GM23338 (cell line): Measurements from ENCODE around the gene ENTR1. TPM values are rescaled to one million over a fixed set of nuclear protein-coding genes. Genes with fewer than 3 reads are reported as not detected.
A peak's percentile ranks its signal among the peaks of the same experiment; 100 is the strongest.

Experiments used
- ATAC-seq: fragments of 200-7000 bp; cut with Tn5 transposase; 3 replicates; pipeline ENCODE4 v1.9.1; 2020
- DNase-seq: peaks from one replicate; pipeline ENCODE4 v3.0.0-alpha.2; 2015; ENCODE audit warnings: low spot score
- H2AFZ ChIP-seq: fragments of 200-600 bp; sonication (generic); 2 replicates; pipeline ENCODE4 v1.8.0; 2016; ENCODE audit warnings: antibody characterized with exemption, mild to moderate bottlenecking, moderate library complexity
- H3F3A ChIP-seq: fragments of 200-600 bp; sonication (generic); replicated peaks from 2 replicates; pipeline ENCODE4 v1.8.0; 2017; ENCODE audit warnings: antibody characterized with exemption, mixed run types, low read depth
- H3K27ac ChIP-seq: fragments of 200-600 bp; sonication (generic); 2 replicates; pipeline ENCODE4 v1.6.1; 2016; ENCODE audit warnings: low read depth
- H3K27me3 ChIP-seq: fragments of 200-600 bp; sonication (generic); 2 replicates; pipeline ENCODE4 v1.8.0; 2016; ENCODE audit warnings: mild to moderate bottlenecking, mixed run types, moderate library complexity; ENCODE audit not compliant: insufficient read depth
- H3K36me3 ChIP-seq: fragments of 200-600 bp; sonication (generic); 2 replicates; pipeline ENCODE4 v1.8.0; 2016; ENCODE audit warnings: mild to moderate bottlenecking; ENCODE audit not compliant: insufficient read depth
- H3K4me1 ChIP-seq: fragments of 200-600 bp; sonication (generic); 2 replicates; pipeline ENCODE4 v1.8.0; 2016; ENCODE audit warnings: mild to moderate bottlenecking, moderate library complexity; ENCODE audit not compliant: insufficient read depth
- H3K4me2 ChIP-seq: fragments of 200-600 bp; sonication (generic); 2 replicates; pipeline ENCODE4 v1.7.1; 2017; ENCODE audit warnings: mixed run types
- H3K4me3 ChIP-seq: fragments of 200-600 bp; sonication (generic); 2 replicates; pipeline ENCODE4 v1.6.1; 2016; ENCODE audit warnings: mixed run types
- H3K79me2 ChIP-seq: fragments of 200-600 bp; sonication (generic); replicated peaks from 2 replicates; pipeline ENCODE4 v1.8.0; 2017; ENCODE audit warnings: mild to moderate bottlenecking; ENCODE audit not compliant: insufficient read depth
- H3K9me2 ChIP-seq: fragments of 200-600 bp; sonication (generic); 2 replicates; pipeline ENCODE4 v1.8.0; 2017; ENCODE audit not compliant: insufficient read depth
- H4K20me1 ChIP-seq: fragments of 200-600 bp; sonication (generic); replicated peaks from 2 replicates; pipeline ENCODE4 v1.8.0; 2017; ENCODE audit warnings: mild to moderate bottlenecking; ENCODE audit not compliant: insufficient read depth
- H3K27ac Mint-ChIP-seq: 2 replicates; pipeline ENCODE4 v1.8.0; 2020; ENCODE audit warnings: inconsistent platforms, mild to moderate bottlenecking, moderate library complexity, mixed read lengths
- H3K27me3 Mint-ChIP-seq: 3 replicates; pipeline ENCODE4 v1.8.0; 2022; ENCODE audit warnings: low read depth, mild to moderate bottlenecking, moderate library complexity, mixed read lengths, inconsistent platforms; ENCODE audit not compliant: insufficient read depth, poor library complexity
- H3K36me3 Mint-ChIP-seq: 3 replicates; pipeline ENCODE4 v1.8.0; 2021; ENCODE audit warnings: low read depth, mild to moderate bottlenecking, inconsistent platforms, moderate library complexity, mixed read lengths
- H3K4me1 Mint-ChIP-seq: 3 replicates; pipeline ENCODE4 v1.8.0; 2020; ENCODE audit warnings: mild to moderate bottlenecking, inconsistent platforms, mixed read lengths
- H3K4me3 Mint-ChIP-seq: 3 replicates; pipeline ENCODE4 v1.8.0; 2021; ENCODE audit warnings: moderate library complexity, mild to moderate bottlenecking, inconsistent platforms, mixed read lengths
- H3K9me3 Mint-ChIP-seq: 3 replicates; pipeline ENCODE4 v1.8.0; 2020; ENCODE audit warnings: moderate library complexity, mild to moderate bottlenecking, inconsistent platforms, mixed read lengths
- EZH2 ChIP-seq: fragments of 200-600 bp; sonication (generic); IDR thresholded peaks from one replicate; pipeline ENCODE4 v1.8.0; 2017; ENCODE audit warnings: antibody characterized with exemption, mild to moderate bottlenecking, low read depth; ENCODE audit not compliant: unreplicated experiment
- EZH2phosphoT487 ChIP-seq: fragments of 200-600 bp; sonication (generic); IDR thresholded peaks from one replicate; pipeline ENCODE4 v1.8.1; 2018; ENCODE audit warnings: antibody characterized with exemption; ENCODE audit not compliant: unreplicated experiment
- JUNB ChIP-seq: IDR thresholded peaks from one replicate; pipeline ENCODE4 v1.6.1; 2016; ENCODE audit warnings: antibody characterized with exemption; ENCODE audit not compliant: unreplicated experiment
- STAT1 ChIP-seq: IDR thresholded peaks from one replicate; pipeline ENCODE4 v1.6.1; 2016; ENCODE audit warnings: antibody characterized with exemption; ENCODE audit not compliant: unreplicated experiment
- ZNF114 ChIP-seq: fragments of 250-450 bp; sonication (Bioruptor Pico); IDR thresholded peaks from 2 replicates; pipeline ENCODE4 v1.5.0; 2020; ENCODE audit warnings: mild to moderate bottlenecking, moderate library complexity
- ZNF331 ChIP-seq: fragments of 250-450 bp; sonication (Bioruptor Pico); IDR thresholded peaks from 2 replicates; pipeline ENCODE4 v1.5.0; 2020; ENCODE audit warnings: low read depth, mild to moderate bottlenecking, moderate library complexity
- polyA plus RNA-seq: library from polyadenylated mRNA; unstranded; fragments of >200 nt; fragmentation: Nextera tagmentation; extraction: Ambion mirVana; gene quantifications from 2 replicates; pipeline ENCODE4 v1.2.1, GENCODE V29; 2016
- total RNA-seq: library from RNA; depleted of rRNA; stranded (reverse); fragments of >200 nt; shearing (Covaris generic); gene quantifications from 2 replicates; pipeline ENCODE4 v1.2.3, GENCODE V29; 2014
- TF ChIP-seq, protein P1 (sequence below): IDR thresholded peaks from 2 replicates; pipeline ENCODE4 v1.6.1; 2016; ENCODE audit warnings: antibody characterized with exemption
- TF ChIP-seq, protein P2 (sequence below): IDR thresholded peaks from one replicate; pipeline ENCODE4 v1.6.1; 2018; ENCODE audit warnings: antibody characterized with exemption; ENCODE audit not compliant: unreplicated experiment
- TF ChIP-seq, protein P3 (sequence below), 2 experiments: fragments of 200-600 bp in 1 of 2; sonication (generic) in 1 of 2; conservative IDR thresholded peaks; 2 replicates each; pipeline versions ENCODE4 v1.5.1 to v1.6.1; 2016 to 2017; ENCODE audit warnings: antibody characterized with exemption in 2 of 2, low read depth in 2 of 2, mild to moderate bottlenecking in 2 of 2, moderate library complexity in 1 of 2

The ENTR1 gene
- total and polyA plus RNA-seq, 2 experiments from 2014 or later: 25.6 to 91.9 TPM

DNA sequence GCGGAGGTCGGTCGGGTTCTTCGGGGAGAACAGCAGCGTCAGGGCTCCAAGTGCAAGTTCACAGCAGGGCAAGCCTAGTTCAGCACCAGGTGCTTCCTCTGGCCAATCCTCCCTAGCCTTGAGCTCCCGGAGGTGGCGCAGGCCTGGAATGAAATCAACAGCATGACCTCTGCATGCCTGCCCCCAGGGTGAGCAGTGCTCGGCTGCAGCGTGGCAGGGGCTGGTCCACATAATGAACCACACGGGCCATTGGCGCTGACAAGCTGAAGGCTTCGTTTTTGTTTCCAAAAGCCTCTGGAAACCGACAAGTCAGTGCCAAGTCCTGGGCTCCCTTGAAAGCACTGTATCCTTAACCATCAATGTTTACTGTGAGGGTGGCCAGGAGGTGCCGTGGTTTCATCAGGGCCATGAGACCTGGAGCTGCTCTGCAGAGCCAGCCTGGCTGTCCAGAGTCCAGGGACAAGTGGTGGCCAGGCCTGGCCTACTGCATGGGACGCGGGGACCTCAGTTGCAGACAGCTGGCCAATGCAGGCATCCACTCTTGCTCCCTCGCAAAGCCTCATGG, 31.3 kb upstream of the ENTR1 start:
- Histone ChIP-seq H2AFZ (no peak overlapping the region), H3K79me2 (peaks cover 18% of the 10 kb centered on the region), H3K27ac (0 out of 2 replicates have a peak overlapping the region, but pooled peaks have one; percentile 80), H3K9me2 (no peaks in the 10 kb centered on the region), H3K4me1 (no peaks in the 10 kb centered on the region), H3K4me2 (no peak overlapping the region), H3K4me3 (no peak overlapping the region), H4K20me1 (peaks cover 22% of the 10 kb centered on the region), H3K27me3 (no peaks in the 10 kb centered on the region), H3K36me3 (peaks cover 23% of the 10 kb centered on the region), H3F3A (peaks cover 27% of the 10 kb centered on the region)
- Mint-ChIP-seq H3K4me1 (peaks cover 15% of the 10 kb centered on the region), H3K4me3 (peak overlapping the region; percentile 38; the same call in 2 of the 3 replicates), H3K27ac (no peak overlapping the region), H3K27me3 (peaks cover 7% of the 10 kb centered on the region), H3K36me3 (peaks cover 56% of the 10 kb centered on the region), H3K9me3 (0 out of 3 replicates have a peak, but pooled peaks cover 2% of the 10 kb centered on the region)
- TF ChIP-seq, protein P1, sequence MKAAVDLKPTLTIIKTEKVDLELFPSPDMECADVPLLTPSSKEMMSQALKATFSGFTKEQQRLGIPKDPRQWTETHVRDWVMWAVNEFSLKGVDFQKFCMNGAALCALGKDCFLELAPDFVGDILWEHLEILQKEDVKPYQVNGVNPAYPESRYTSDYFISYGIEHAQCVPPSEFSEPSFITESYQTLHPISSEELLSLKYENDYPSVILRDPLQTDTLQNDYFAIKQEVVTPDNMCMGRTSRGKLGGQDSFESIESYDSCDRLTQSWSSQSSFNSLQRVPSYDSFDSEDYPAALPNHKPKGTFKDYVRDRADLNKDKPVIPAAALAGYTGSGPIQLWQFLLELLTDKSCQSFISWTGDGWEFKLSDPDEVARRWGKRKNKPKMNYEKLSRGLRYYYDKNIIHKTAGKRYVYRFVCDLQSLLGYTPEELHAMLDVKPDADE: no peak
- no peak for TF ChIP-seq EZH2
- no peak for TF ChIP-seq ZNF114 (CRISPR knock-in tag)
- no peak for TF ChIP-seq JUNB
- TF ChIP-seq, protein P2, sequence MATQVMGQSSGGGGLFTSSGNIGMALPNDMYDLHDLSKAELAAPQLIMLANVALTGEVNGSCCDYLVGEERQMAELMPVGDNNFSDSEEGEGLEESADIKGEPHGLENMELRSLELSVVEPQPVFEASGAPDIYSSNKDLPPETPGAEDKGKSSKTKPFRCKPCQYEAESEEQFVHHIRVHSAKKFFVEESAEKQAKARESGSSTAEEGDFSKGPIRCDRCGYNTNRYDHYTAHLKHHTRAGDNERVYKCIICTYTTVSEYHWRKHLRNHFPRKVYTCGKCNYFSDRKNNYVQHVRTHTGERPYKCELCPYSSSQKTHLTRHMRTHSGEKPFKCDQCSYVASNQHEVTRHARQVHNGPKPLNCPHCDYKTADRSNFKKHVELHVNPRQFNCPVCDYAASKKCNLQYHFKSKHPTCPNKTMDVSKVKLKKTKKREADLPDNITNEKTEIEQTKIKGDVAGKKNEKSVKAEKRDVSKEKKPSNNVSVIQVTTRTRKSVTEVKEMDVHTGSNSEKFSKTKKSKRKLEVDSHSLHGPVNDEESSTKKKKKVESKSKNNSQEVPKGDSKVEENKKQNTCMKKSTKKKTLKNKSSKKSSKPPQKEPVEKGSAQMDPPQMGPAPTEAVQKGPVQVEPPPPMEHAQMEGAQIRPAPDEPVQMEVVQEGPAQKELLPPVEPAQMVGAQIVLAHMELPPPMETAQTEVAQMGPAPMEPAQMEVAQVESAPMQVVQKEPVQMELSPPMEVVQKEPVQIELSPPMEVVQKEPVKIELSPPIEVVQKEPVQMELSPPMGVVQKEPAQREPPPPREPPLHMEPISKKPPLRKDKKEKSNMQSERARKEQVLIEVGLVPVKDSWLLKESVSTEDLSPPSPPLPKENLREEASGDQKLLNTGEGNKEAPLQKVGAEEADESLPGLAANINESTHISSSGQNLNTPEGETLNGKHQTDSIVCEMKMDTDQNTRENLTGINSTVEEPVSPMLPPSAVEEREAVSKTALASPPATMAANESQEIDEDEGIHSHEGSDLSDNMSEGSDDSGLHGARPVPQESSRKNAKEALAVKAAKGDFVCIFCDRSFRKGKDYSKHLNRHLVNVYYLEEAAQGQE: no peak
- TF ChIP-seq ZNF331 (CRISPR knock-in tag): no peak
- TF ChIP-seq EZH2phosphoT487: no peak
- TF ChIP-seq, protein P3, sequence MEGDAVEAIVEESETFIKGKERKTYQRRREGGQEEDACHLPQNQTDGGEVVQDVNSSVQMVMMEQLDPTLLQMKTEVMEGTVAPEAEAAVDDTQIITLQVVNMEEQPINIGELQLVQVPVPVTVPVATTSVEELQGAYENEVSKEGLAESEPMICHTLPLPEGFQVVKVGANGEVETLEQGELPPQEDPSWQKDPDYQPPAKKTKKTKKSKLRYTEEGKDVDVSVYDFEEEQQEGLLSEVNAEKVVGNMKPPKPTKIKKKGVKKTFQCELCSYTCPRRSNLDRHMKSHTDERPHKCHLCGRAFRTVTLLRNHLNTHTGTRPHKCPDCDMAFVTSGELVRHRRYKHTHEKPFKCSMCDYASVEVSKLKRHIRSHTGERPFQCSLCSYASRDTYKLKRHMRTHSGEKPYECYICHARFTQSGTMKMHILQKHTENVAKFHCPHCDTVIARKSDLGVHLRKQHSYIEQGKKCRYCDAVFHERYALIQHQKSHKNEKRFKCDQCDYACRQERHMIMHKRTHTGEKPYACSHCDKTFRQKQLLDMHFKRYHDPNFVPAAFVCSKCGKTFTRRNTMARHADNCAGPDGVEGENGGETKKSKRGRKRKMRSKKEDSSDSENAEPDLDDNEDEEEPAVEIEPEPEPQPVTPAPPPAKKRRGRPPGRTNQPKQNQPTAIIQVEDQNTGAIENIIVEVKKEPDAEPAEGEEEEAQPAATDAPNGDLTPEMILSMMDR (conservative IDR thresholded peaks at IDR 0.05; ENCODE audit: low read depth in 2 of 2): no peak
- no peak for TF ChIP-seq STAT1
- no peak for ATAC-seq
- no peak for DNase-seq
